Activated CD8-positive, alpha-beta T cell treated with anti-CD3 and anti-CD28 coated beads for 36 hours (primary cell): Measurements from ENCODE around the gene PRKCG. TPM values are rescaled to one million over a fixed set of nuclear protein-coding genes. Genes with fewer than 3 reads are reported as not detected.
A peak's percentile ranks its signal among the peaks of the same experiment; 100 is the strongest.

ENCODE experiments used
- ATAC-seq: fragments of 200-7000 bp; cut with Tn5 transposase; one replicate; pipeline ENCODE4 v1.10.0; 2021; ENCODE audit warnings: mild to moderate bottlenecking, moderate library complexity
- CTCF ChIA-PET: fragments of 350-600 bp; sonication (Branson Sonifier 250); formaldehyde crosslinking; loops from one replicate; lab custom pipeline; 2021; ENCODE audit warnings: antibody characterized with exemption; lab: Charles Lee
- POLR2A ChIA-PET: fragments of 350-600 bp; sonication (Branson Sonifier 250); formaldehyde crosslinking; loops from one replicate; lab custom pipeline; 2021; ENCODE audit warnings: antibody characterized with exemption; lab: Charles Lee
- DNase-seq: peaks from one replicate; pipeline ENCODE4 v3.0.0-alpha.2; 2020
- H3K27ac Mint-ChIP-seq: one replicate; pipeline ENCODE4 v1.8.0; 2021; ENCODE audit warnings: mild to moderate bottlenecking, mixed read lengths
- H3K27me3 Mint-ChIP-seq: one replicate; pipeline ENCODE4 v1.8.0; 2021; ENCODE audit warnings: mixed read lengths
- H3K36me3 Mint-ChIP-seq: one replicate; pipeline ENCODE4 v1.8.0; 2021; ENCODE audit warnings: low read depth, mixed read lengths
- H3K4me1 Mint-ChIP-seq: one replicate; pipeline ENCODE4 v1.8.0; 2021; ENCODE audit warnings: low read depth, mixed read lengths
- H3K4me3 Mint-ChIP-seq: one replicate; pipeline ENCODE4 v1.8.0; 2021; ENCODE audit warnings: mild to moderate bottlenecking, moderate library complexity, mixed read lengths
- H3K9me3 Mint-ChIP-seq: one replicate; pipeline ENCODE4 v1.8.0; 2021; ENCODE audit warnings: mixed read lengths
- CTCF ChIP-seq: fragments of 200-600 bp; IDR thresholded peaks from one replicate; pipeline ENCODE4 v1.8.0; 2022; ENCODE audit warnings: antibody characterized with exemption, mild to moderate bottlenecking
- intact Hi-C: fragments of 100-400 bp; cut with micrococcal nuclease; formaldehyde crosslinking; loops from one replicate; pipeline ENCODE4 v1.10.0; 2022
- total RNA-seq, 2 experiments: library from RNA; stranded (reverse); gene quantifications; one replicate each; pipeline ENCODE4 v1.2.3, GENCODE V29; 2021

The PRKCG gene
- total RNA-seq, 2 experiments from 2014 or later: 0.11 TPM; not detected in 1

- peaks cover 6% of the 10 kb centered on the region for H3K36me3 Mint-ChIP-seq
- intact Hi-C loops: no loop called here
- no peak for TF ChIP-seq CTCF
- H3K27ac Mint-ChIP-seq: peak overlapping the region; percentile 91
- DNase-seq (peak; percentile 70), ATAC-seq (peak; percentile 13)
- ChIA-PET CTCF (interaction anchor here (1.0 to 3.0 kb wide), 3 partner anchors 12 to 158 kb away, joined by 3 to 14 read pairs (median 9); partner anchors contain the start of gene PRKCG), POLR2A (interaction anchor here (0.8 to 5.0 kb wide), 4 partner anchors 10 to 20 kb away, joined by 3 to 18 read pairs (median 6); no protein-coding TSS in a partner anchor)
- peak overlapping the region; percentile 92 for H3K4me3 Mint-ChIP-seq
- peaks cover 20% of the 10 kb centered on the region for H3K4me1 Mint-ChIP-seq
- H3K9me3 Mint-ChIP-seq: no peaks in the 10 kb centered on the region
- H3K27me3 Mint-ChIP-seq: no peaks in the 10 kb centered on the region
Observed at GRCh38 chr19:53865918-53866864, 15.8 kb upstream of the PRKCG start.

- Mint-ChIP-seq H3K4me1 (peaks cover 25% of the 10 kb centered on the region), H3K36me3 (peaks cover 10% of the 10 kb centered on the region), H3K27me3 (no peaks in the 10 kb centered on the region), H3K27ac (peak overlapping the region; percentile 91), H3K4me3 (peak overlapping the region; percentile 92), H3K9me3 (no peaks in the 10 kb centered on the region)
- ATAC-seq (no peak), DNase-seq (no peak)
- intact Hi-C loops: no loop called here
- ChIA-PET POLR2A (interaction anchor here (1.0 to 5.0 kb wide), 3 partner anchors 10 to 17 kb away, joined by 3 to 18 read pairs (median 8); no protein-coding TSS in a partner anchor), CTCF (interaction anchor here (1.9 to 3.0 kb wide), 2 partner anchors 13 to 15 kb away, joined by 9 to 14 read pairs; partner anchors contain the start of gene PRKCG)
- no peak for TF ChIP-seq CTCF
Observed at GRCh38 chr19:53866865-53867224, 15.2 kb upstream of the PRKCG start.

GRCh38 chr19:53867225-53868090 lies 14.5 kb upstream of the PRKCG start, which contains the start of gene MYADM:
MYADM (plus strand) TSS chr19:53867883; CDS start chr19:53873530, 5,647 bp downstream.
- peaks cover 25% of the 10 kb centered on the region for H3K4me1 Mint-ChIP-seq
- peaks cover 10% of the 10 kb centered on the region for H3K36me3 Mint-ChIP-seq
- POLR2A ChIA-PET: interaction anchor here (0.6 to 5.0 kb wide), 6 partner anchors 9 to 22 kb away, joined by 3 to 18 read pairs (median 8); no protein-coding TSS in a partner anchor

More at GRCh38 chr19:53867225-53868090, 14.5 kb upstream of the PRKCG start, which contains the start of gene MYADM:
- H3K27ac Mint-ChIP-seq: peak within 1 kb of the TSS; percentile 91
- DNase-seq (peak; percentile 100), ATAC-seq (peak; percentile 74)
- CTCF ChIA-PET: interaction anchor here (1.0 to 3.0 kb wide), 3 partner anchors 11 to 15 kb away, joined by 5 to 14 read pairs (median 9); partner anchors contain the start of gene PRKCG
- intact Hi-C loops: no loop called here
- TF ChIP-seq CTCF: no peak
- no peaks in the 10 kb centered on the region for H3K27me3 Mint-ChIP-seq
- peak within 1 kb of the TSS; percentile 92 for H3K4me3 Mint-ChIP-seq
- no peaks in the 10 kb centered on the region for H3K9me3 Mint-ChIP-seq
